Loucy (cell line): ENCODE data around the gene FAM13A.

ENCODE experiments used
- CTCF ChIP-seq: fragments of 200-600 bp; sonication (generic); conservative IDR thresholded peaks from 2 replicates; pipeline ENCODE4 v1.5.1; 2014; ENCODE audit warnings: mild to moderate bottlenecking, antibody characterized with exemption, low read length
- EZH2phosphoT487 ChIP-seq: fragments of 200-600 bp; IDR thresholded peaks from 2 replicates; pipeline ENCODE4 v1.6.1; 2018; ENCODE audit warnings: antibody characterized with exemption, mild to moderate bottlenecking, moderate library complexity, borderline replicate concordance

- TF ChIP-seq CTCF: no peak
- TF ChIP-seq EZH2phosphoT487: no peak
Observed at GRCh38 chr4:88998891-88999290, 58.1 kb downstream of the FAM13A start.
